ENCODE measurements around the gene PGLYRP4. TPM values are rescaled to one million over a fixed set of nuclear protein-coding genes. Genes with fewer than 3 reads are reported as not detected.

The PGLYRP4 gene
- total RNA-seq, 1 experiment from 2014 or later: not detected

GRCh38 chr1:153350321-153350957 lies 1.8 kb upstream of the PGLYRP4 start:
- H3K9me3 ChIP-seq (ENCODE audit: control insufficient read depth, insufficient read depth, low read depth, low read length): no peaks in the 10 kb centered on the region
- in situ Hi-C loops (cut with HindIII; ENCODE audit: low pct_unique_long_range_greater_than_20kb, low sequenced_read_pairs) (loop anchor here (10.0 to 25.0 kb wide), 2 partner anchors 144 to 262 kb away; partner anchors contain the start of genes S100A14 and S100A16), intact Hi-C loops (cut with micrococcal nuclease; ENCODE audit: unreplicated experiment) (no loop called here)
- TF ChIP-seq CTCF (IDR thresholded peaks at IDR 0.05) (no peak), TCF7L2 (IDR thresholded peaks at IDR 0.05; ENCODE audit: low read depth, low read length) (no peak), POLR2AphosphoS5 (IDR thresholded peaks at IDR 0.05; ENCODE audit: low read depth, low read length) (no peak), SIN3A (IDR thresholded peaks at IDR 0.05; ENCODE audit: borderline replicate concordance, insufficient read depth, low read depth, low read length) (no peak)
- TF ChIP-seq, protein P1, sequence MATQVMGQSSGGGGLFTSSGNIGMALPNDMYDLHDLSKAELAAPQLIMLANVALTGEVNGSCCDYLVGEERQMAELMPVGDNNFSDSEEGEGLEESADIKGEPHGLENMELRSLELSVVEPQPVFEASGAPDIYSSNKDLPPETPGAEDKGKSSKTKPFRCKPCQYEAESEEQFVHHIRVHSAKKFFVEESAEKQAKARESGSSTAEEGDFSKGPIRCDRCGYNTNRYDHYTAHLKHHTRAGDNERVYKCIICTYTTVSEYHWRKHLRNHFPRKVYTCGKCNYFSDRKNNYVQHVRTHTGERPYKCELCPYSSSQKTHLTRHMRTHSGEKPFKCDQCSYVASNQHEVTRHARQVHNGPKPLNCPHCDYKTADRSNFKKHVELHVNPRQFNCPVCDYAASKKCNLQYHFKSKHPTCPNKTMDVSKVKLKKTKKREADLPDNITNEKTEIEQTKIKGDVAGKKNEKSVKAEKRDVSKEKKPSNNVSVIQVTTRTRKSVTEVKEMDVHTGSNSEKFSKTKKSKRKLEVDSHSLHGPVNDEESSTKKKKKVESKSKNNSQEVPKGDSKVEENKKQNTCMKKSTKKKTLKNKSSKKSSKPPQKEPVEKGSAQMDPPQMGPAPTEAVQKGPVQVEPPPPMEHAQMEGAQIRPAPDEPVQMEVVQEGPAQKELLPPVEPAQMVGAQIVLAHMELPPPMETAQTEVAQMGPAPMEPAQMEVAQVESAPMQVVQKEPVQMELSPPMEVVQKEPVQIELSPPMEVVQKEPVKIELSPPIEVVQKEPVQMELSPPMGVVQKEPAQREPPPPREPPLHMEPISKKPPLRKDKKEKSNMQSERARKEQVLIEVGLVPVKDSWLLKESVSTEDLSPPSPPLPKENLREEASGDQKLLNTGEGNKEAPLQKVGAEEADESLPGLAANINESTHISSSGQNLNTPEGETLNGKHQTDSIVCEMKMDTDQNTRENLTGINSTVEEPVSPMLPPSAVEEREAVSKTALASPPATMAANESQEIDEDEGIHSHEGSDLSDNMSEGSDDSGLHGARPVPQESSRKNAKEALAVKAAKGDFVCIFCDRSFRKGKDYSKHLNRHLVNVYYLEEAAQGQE (IDR thresholded peaks at IDR 0.05; ENCODE audit: insufficient read depth in 1 of 2, low read depth in 2 of 2, low read length in 1 of 2): no peak
- no peak overlapping the region for H3K27ac ChIP-seq (ENCODE audit: low read length)
- no peaks in the 10 kb centered on the region for H3K36me3 ChIP-seq (ENCODE audit: control insufficient read depth, insufficient read depth, low read length)
- H3K4me3 ChIP-seq (ENCODE audit: low read depth in 2 of 2, low read length in 2 of 2): no peak overlapping the region
- CTCF ChIA-PET: no interaction called here
- peaks cover 7% of the 10 kb centered on the region; the same call in 1 of the 2 replicates for H3K4me1 ChIP-seq (ENCODE audit: control insufficient read depth, insufficient read depth, low read length)
- ATAC-seq: no peak
- no TSS peak for BruUV-seq (replicated peaks)
- no peak for DNase-seq (ENCODE audit: low read depth, low spot score)
- POLR2A ChIA-PET: interaction anchor here (0.6 kb wide), 1 partner anchor 64 kb away, joined by 6 read pairs; no protein-coding TSS in a partner anchor
- peaks cover 14% of the 10 kb centered on the region for H3K27me3 ChIP-seq (ENCODE audit: control insufficient read depth, insufficient read depth, low read length)

DNA sequence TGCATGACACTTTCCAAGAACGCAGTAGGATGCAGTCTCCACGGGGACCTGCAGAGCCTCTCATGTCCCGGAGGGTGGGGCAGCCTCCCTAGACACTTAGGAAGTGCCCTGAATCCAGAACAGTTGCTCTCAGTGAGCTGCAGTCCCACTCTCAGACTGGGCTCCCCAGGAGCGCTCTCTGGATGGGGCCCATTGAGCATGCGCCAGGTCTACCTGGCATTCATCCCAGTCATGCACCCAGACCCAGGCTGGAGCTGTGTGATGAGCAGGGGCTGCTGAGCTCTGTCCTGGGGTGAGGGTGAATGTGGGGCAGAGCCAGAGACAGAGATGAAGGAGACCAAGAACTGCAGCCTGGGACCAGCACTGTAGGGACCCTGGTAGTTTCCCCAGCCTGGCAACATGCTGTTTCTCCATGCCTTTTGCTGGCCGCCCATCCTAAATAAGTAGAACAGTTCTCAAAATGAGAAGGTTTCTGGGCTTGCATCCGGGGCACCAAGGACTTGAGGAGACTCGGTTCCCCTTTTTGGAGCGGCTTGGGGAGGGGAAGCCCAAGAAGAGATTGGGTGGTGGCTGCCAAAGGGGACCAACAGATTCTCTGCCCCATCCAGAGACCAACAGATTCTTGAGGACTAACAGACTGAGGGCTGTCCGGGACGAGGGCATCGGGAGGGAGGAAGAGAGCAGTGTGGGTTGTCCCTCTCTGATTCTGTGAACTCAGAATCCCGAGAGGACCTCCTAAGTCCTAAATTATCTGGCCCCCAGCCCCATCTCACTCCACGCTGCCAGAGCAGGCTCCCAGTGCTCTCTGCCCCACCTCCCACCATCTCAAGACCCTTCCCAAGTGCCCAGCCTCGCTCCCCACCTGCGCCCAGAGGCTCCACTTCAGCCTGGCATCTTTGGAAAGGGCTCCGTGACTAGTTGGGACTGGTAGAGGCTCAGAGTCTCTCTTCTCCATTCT lies 1.0 kb upstream of the PGLYRP4 start:
- no peak for TF ChIP-seq POLR2AphosphoS5 (IDR thresholded peaks at IDR 0.05; ENCODE audit: low read depth, low read length)
- TF ChIP-seq TCF7L2 (IDR thresholded peaks at IDR 0.05; ENCODE audit: low read depth, low read length): no peak
- TF ChIP-seq CTCF (IDR thresholded peaks at IDR 0.05): no peak
- TF ChIP-seq SIN3A (IDR thresholded peaks at IDR 0.05; ENCODE audit: borderline replicate concordance, insufficient read depth, low read depth, low read length): no peak
- TF ChIP-seq, protein P1 (IDR thresholded peaks at IDR 0.05; ENCODE audit: insufficient read depth in 1 of 2, low read depth in 2 of 2, low read length in 1 of 2): no peak
- Histone ChIP-seq H3K9me3 (ENCODE audit: control insufficient read depth, insufficient read depth, low read depth, low read length) (no peaks in the 10 kb centered on the region), H3K4me1 (ENCODE audit: control insufficient read depth, insufficient read depth, low read length) (peaks cover 7% of the 10 kb centered on the region; the same call in 1 of the 2 replicates), H3K36me3 (ENCODE audit: control insufficient read depth, insufficient read depth, low read length) (no peaks in the 10 kb centered on the region), H3K27me3 (ENCODE audit: control insufficient read depth, insufficient read depth, low read length) (peaks cover 14% of the 10 kb centered on the region), H3K4me3 (ENCODE audit: low read depth in 2 of 2, low read length in 2 of 2) (no peak overlapping the region), H3K27ac (ENCODE audit: low read length) (no peak overlapping the region)
- CTCF ChIA-PET: no interaction called here
- DNase-seq (ENCODE audit: low read depth, low spot score): no peak
- POLR2A ChIA-PET: interaction anchor here (0.6 kb wide), 1 partner anchor 65 kb away, joined by 6 read pairs; no protein-coding TSS in a partner anchor
- ATAC-seq: 0 out of 2 replicates have a peak, but pooled peaks have one; percentile 12
- in situ Hi-C loops (cut with HindIII; ENCODE audit: low pct_unique_long_range_greater_than_20kb, low sequenced_read_pairs): loop anchor here (10.0 to 25.0 kb wide), 2 partner anchors 145 to 263 kb away; partner anchors contain the start of genes S100A14 and S100A16
- intact Hi-C loops (cut with micrococcal nuclease; ENCODE audit: unreplicated experiment): no loop called here
- no TSS peak for BruUV-seq (replicated peaks)

Data from Panc1 (cell line).